Measurements from ENCODE around the gene PDLIM5. TPM values are rescaled to one million over a fixed set of nuclear protein-coding genes. Genes with fewer than 3 reads are reported as not detected.

Gene PDLIM5
- total and polyA plus RNA-seq, 7 experiments from 2014 or later: 14.4 to 61.7 (median 35.7) TPM

DNA sequence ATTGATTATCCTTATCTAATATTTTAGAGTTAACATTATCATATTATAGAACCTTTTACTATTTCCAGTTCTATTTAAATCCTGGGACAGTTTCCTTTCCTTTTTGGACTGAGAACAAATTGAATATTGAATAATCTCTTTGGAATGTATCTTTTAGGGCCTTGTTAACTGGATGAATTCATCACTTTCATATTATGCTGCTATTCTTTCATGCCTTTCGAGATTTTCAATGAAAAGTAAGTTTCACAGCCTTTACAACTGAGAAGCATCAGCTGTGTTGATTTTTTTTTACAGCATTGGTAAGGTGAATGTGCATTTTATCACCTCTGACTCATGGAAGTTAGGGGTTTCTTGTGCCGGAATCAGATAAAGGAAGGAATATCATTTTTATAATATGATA, 39.6 kb downstream of the PDLIM5 start:
- Mint-ChIP-seq H3K27me3 (no peaks in the 10 kb centered on the region), H3K27ac (no peak overlapping the region), H3K4me1 (peaks cover 0 to 3% (median 0%) of the 10 kb centered on the region in 7 donors), H3K9me3 (no peaks in the 10 kb centered on the region), H3K36me3 (peaks cover 0 to 22% (median 3%) of the 10 kb centered on the region in 5 donors), H3K4me3 (no peak overlapping the region)
- intact Hi-C loops (cut with micrococcal nuclease): no loop called here
- H3K4me3 ChIP-seq (ENCODE audit: low read length): no peak overlapping the region
- ChIA-PET POLR2A (no interaction called here), CTCF (no interaction called here)
- DNase-seq: no peak
- no peaks in the 10 kb centered on the region for H3K9me3 ChIP-seq (ENCODE audit: control insufficient read depth in 2 of 3, low read length in 3 of 3)
- ATAC-seq: no peak
- no peaks in the 10 kb centered on the region for H3K36me3 ChIP-seq (ENCODE audit: control insufficient read depth in 2 of 3, insufficient read depth in 3 of 3, low read length in 3 of 3)
- no peaks in the 10 kb centered on the region for H3K4me1 ChIP-seq (ENCODE audit: control insufficient read depth in 2 of 2, insufficient read depth in 2 of 2, low read length in 2 of 2)
- no peak overlapping the region for H3K27ac ChIP-seq (ENCODE audit: low read depth, low read length)
- H3K27me3 ChIP-seq (ENCODE audit: control insufficient read depth in 2 of 2, insufficient read depth in 2 of 2, low read length in 2 of 2): no peaks in the 10 kb centered on the region

DNA sequence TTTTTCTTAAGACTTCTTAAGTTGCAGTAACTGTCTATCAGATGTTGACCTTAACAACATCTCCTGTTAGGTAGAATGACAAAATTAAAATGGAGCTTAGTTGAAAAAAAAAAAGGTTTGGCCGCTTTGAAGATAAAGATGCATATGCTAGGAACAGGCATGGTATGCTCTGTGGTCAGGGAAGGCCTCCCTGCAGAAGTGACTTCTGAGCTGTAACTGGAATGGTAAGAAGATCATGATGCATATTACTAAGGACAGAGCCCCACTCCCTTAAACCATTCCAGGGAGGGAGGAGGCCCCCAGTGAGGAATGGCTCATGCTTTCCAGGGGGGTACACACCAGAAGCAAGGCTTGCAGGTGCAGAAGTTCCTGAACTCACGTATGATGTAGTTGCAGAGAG, 43.7 kb downstream of the PDLIM5 start:
- peaks cover 0 to 25% (median 9%) of the 10 kb centered on the region in 5 donors for H3K36me3 Mint-ChIP-seq
- Histone ChIP-seq H3K4me3 (ENCODE audit: low read length) (no peak overlapping the region), H3K27me3 (ENCODE audit: control insufficient read depth in 2 of 2, insufficient read depth in 2 of 2, low read length in 2 of 2) (no peaks in the 10 kb centered on the region), H3K36me3 (ENCODE audit: control insufficient read depth in 2 of 3, insufficient read depth in 3 of 3, low read length in 3 of 3) (no peaks in the 10 kb centered on the region), H3K4me1 (ENCODE audit: control insufficient read depth in 2 of 2, insufficient read depth in 2 of 2, low read length in 2 of 2) (no peaks in the 10 kb centered on the region), H3K9me3 (ENCODE audit: control insufficient read depth in 2 of 3, low read length in 3 of 3) (no peaks in the 10 kb centered on the region), H3K27ac (ENCODE audit: low read depth, low read length) (no peak overlapping the region)
- intact Hi-C loops (cut with micrococcal nuclease): no loop called here
- no peak for ATAC-seq
- no peaks in the 10 kb centered on the region for H3K9me3 Mint-ChIP-seq
- no peaks in the 10 kb centered on the region for H3K27me3 Mint-ChIP-seq
- H3K27ac Mint-ChIP-seq: no peak overlapping the region
- no peak for DNase-seq
- ChIA-PET CTCF (no interaction called here), POLR2A (no interaction called here)
- H3K4me3 Mint-ChIP-seq: no peak overlapping the region
- peaks cover 0 to 3% (median 0%) of the 10 kb centered on the region in 7 donors for H3K4me1 Mint-ChIP-seq

DNA sequence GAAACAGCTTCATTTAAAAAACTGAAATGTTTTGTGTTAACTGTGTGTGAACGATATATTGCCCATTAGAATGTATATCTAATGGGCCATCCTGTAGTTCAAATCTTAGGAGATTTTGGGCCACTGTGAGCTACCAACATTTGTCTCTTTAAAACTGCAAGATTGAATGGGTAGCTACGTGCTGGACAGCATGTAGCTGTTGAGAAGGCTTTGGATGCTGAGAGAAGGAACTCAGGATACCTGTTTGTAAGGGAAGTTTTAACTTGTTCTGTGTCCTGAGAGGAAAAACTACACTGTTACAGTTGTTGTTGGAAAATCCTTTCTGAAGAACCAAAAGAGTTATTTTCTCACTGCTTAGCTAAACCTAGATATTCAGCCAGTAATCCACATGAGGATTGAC, 45.9 kb downstream of the PDLIM5 start:
- Histone ChIP-seq H3K27ac (ENCODE audit: low read depth, low read length) (no peak overlapping the region), H3K27me3 (ENCODE audit: control insufficient read depth in 2 of 2, insufficient read depth in 2 of 2, low read length in 2 of 2) (no peaks in the 10 kb centered on the region), H3K4me1 (ENCODE audit: control insufficient read depth in 2 of 2, insufficient read depth in 2 of 2, low read length in 2 of 2) (no peaks in the 10 kb centered on the region), H3K36me3 (ENCODE audit: control insufficient read depth in 2 of 3, insufficient read depth in 3 of 3, low read length in 3 of 3) (no peaks in the 10 kb centered on the region), H3K4me3 (ENCODE audit: low read length) (no peak overlapping the region), H3K9me3 (ENCODE audit: control insufficient read depth in 2 of 3, low read length in 3 of 3) (no peaks in the 10 kb centered on the region)
- ChIA-PET POLR2A (no interaction called here), CTCF (no interaction called here)
- Mint-ChIP-seq H3K27ac (no peak overlapping the region), H3K27me3 (no peaks in the 10 kb centered on the region), H3K4me1 (peaks cover 0 to 6% (median 0%) of the 10 kb centered on the region in 7 donors), H3K36me3 (peaks cover 0 to 16% (median 5%) of the 10 kb centered on the region in 5 donors), H3K9me3 (no peaks in the 10 kb centered on the region), H3K4me3 (no peak overlapping the region)
- ATAC-seq (no peak), DNase-seq (no peak)
- intact Hi-C loops (cut with micrococcal nuclease): no loop called here

DNA sequence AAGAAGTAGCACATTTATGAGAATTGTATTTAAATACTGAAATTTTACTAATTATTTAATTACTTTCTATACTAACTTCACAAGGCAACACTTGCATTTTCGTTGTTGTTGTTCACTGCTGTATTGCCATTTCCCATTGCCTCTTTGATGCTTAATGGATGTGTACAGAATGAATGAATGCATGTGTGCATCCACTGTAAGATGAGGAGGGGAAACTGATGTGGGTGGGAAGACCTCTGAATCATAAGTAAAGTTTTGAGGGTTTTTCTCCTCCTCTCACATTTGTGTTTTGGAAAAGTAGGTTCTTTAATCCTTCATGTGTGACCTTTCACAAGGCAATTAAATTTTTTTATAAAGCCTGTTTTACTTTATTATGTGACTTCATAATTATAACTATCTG, 46.8 kb downstream of the PDLIM5 start:
- CTCF ChIA-PET: no interaction called here
- H3K36me3 ChIP-seq (ENCODE audit: control insufficient read depth in 2 of 3, insufficient read depth in 3 of 3, low read length in 3 of 3): no peaks in the 10 kb centered on the region
- no peaks in the 10 kb centered on the region for H3K4me1 ChIP-seq (ENCODE audit: control insufficient read depth in 2 of 2, insufficient read depth in 2 of 2, low read length in 2 of 2)
- no peaks in the 10 kb centered on the region for H3K27me3 ChIP-seq (ENCODE audit: control insufficient read depth in 2 of 2, insufficient read depth in 2 of 2, low read length in 2 of 2)
- no peak for ATAC-seq
- no peaks in the 10 kb centered on the region for H3K9me3 ChIP-seq (ENCODE audit: control insufficient read depth in 2 of 3, low read length in 3 of 3)
- intact Hi-C loops (cut with micrococcal nuclease): no loop called here
- H3K27me3 Mint-ChIP-seq: no peaks in the 10 kb centered on the region
- no peak overlapping the region for H3K27ac Mint-ChIP-seq
- POLR2A ChIA-PET: no interaction called here
- H3K9me3 Mint-ChIP-seq: no peaks in the 10 kb centered on the region
- H3K4me3 Mint-ChIP-seq: no peak overlapping the region
- DNase-seq: no peak
- H3K36me3 Mint-ChIP-seq: peaks cover 0 to 13% (median 4%) of the 10 kb centered on the region in 5 donors
- H3K27ac ChIP-seq (ENCODE audit: low read depth, low read length): no peak overlapping the region
- no peak overlapping the region for H3K4me3 ChIP-seq (ENCODE audit: low read length)
- peaks cover 0 to 6% (median 0%) of the 10 kb centered on the region in 7 donors for H3K4me1 Mint-ChIP-seq

DNA sequence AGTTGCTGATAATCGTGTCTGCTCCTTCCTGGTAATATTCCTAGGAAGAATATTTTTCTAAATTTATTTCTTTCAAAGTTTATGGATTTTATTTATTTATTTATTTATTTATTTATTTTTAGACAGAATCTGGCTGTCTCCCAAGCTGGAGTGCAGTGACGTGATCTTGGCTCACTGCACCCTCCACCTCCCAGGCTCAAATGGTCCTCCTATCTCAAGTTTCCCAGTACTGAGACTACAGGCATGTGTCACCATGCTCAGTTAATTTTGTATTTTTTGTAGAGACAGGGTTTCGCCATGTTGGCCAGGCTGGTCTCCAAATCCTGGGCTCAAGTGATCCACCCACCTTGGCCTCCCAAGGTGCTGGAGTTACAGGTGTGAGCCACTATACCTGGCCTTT, 48.9 kb downstream of the PDLIM5 start:
- Mint-ChIP-seq H3K4me1 (peaks cover 0 to 6% (median 0%) of the 10 kb centered on the region in 7 donors), H3K27me3 (no peaks in the 10 kb centered on the region), H3K36me3 (peaks cover 0 to 5% (median 4%) of the 10 kb centered on the region in 5 donors), H3K27ac (no peak overlapping the region), H3K9me3 (no peaks in the 10 kb centered on the region), H3K4me3 (no peak overlapping the region)
- CTCF ChIA-PET: no interaction called here
- no peaks in the 10 kb centered on the region for H3K4me1 ChIP-seq (ENCODE audit: control insufficient read depth in 2 of 2, insufficient read depth in 2 of 2, low read length in 2 of 2)
- no peak for DNase-seq
- H3K4me3 ChIP-seq (ENCODE audit: low read length): no peak overlapping the region
- no peak for ATAC-seq
- no peaks in the 10 kb centered on the region for H3K36me3 ChIP-seq (ENCODE audit: control insufficient read depth in 2 of 3, insufficient read depth in 3 of 3, low read length in 3 of 3)
- no peak overlapping the region for H3K27ac ChIP-seq (ENCODE audit: low read depth, low read length)
- no peaks in the 10 kb centered on the region for H3K27me3 ChIP-seq (ENCODE audit: control insufficient read depth in 2 of 2, insufficient read depth in 2 of 2, low read length in 2 of 2)
- no peaks in the 10 kb centered on the region for H3K9me3 ChIP-seq (ENCODE audit: control insufficient read depth in 2 of 3, low read length in 3 of 3)
- intact Hi-C loops (cut with micrococcal nuclease): no loop called here
- POLR2A ChIA-PET: no interaction called here

GRCh38 chr4:94504545-94504944, 52.8 kb downstream of the PDLIM5 start:
- H3K4me3 ChIP-seq (ENCODE audit: low read length): no peak overlapping the region
- ChIA-PET CTCF (no interaction called here), POLR2A (no interaction called here)
- peaks cover 0 to 13% (median 4%) of the 10 kb centered on the region in 7 donors for H3K4me1 Mint-ChIP-seq
- peaks cover 0 to 5% (median 3%) of the 10 kb centered on the region in 5 donors for H3K36me3 Mint-ChIP-seq
- H3K27ac ChIP-seq (ENCODE audit: low read depth, low read length): no peak overlapping the region
- DNase-seq: no peak
- no peaks in the 10 kb centered on the region for H3K9me3 ChIP-seq (ENCODE audit: control insufficient read depth in 2 of 3, low read length in 3 of 3)
- H3K4me3 Mint-ChIP-seq: no peak overlapping the region
- no peaks in the 10 kb centered on the region for H3K4me1 ChIP-seq (ENCODE audit: control insufficient read depth in 2 of 2, insufficient read depth in 2 of 2, low read length in 2 of 2)
- no peaks in the 10 kb centered on the region for H3K27me3 Mint-ChIP-seq
- intact Hi-C loops (cut with micrococcal nuclease): no loop called here
- no peak for ATAC-seq
- H3K27me3 ChIP-seq (ENCODE audit: control insufficient read depth in 2 of 2, insufficient read depth in 2 of 2, low read length in 2 of 2): no peaks in the 10 kb centered on the region
- H3K9me3 Mint-ChIP-seq: no peaks in the 10 kb centered on the region
- H3K36me3 ChIP-seq (ENCODE audit: control insufficient read depth in 2 of 3, insufficient read depth in 3 of 3, low read length in 3 of 3): no peaks in the 10 kb centered on the region
- H3K27ac Mint-ChIP-seq: no peak overlapping the region

- Mint-ChIP-seq H3K27me3 (no peaks in the 10 kb centered on the region), H3K4me3 (no peak overlapping the region), H3K4me1 (peaks cover 0 to 12% (median 4%) of the 10 kb centered on the region in 7 donors), H3K9me3 (no peaks in the 10 kb centered on the region), H3K27ac (no peak overlapping the region), H3K36me3 (peaks cover 0 to 13% (median 0%) of the 10 kb centered on the region in 5 donors)
- intact Hi-C loops (cut with micrococcal nuclease): no loop called here
- Histone ChIP-seq H3K27ac (ENCODE audit: low read depth, low read length) (no peak overlapping the region), H3K9me3 (ENCODE audit: control insufficient read depth in 2 of 3, low read length in 3 of 3) (no peaks in the 10 kb centered on the region), H3K4me3 (ENCODE audit: low read length) (no peak overlapping the region), H3K36me3 (ENCODE audit: control insufficient read depth in 2 of 3, insufficient read depth in 3 of 3, low read length in 3 of 3) (no peaks in the 10 kb centered on the region), H3K4me1 (ENCODE audit: control insufficient read depth in 2 of 2, insufficient read depth in 2 of 2, low read length in 2 of 2) (no peaks in the 10 kb centered on the region), H3K27me3 (ENCODE audit: control insufficient read depth in 2 of 2, insufficient read depth in 2 of 2, low read length in 2 of 2) (no peaks in the 10 kb centered on the region)
- CTCF ChIA-PET: no interaction called here
- ATAC-seq: no peak
- POLR2A ChIA-PET: no interaction called here
- no peak for DNase-seq
These were observed 55.1 kb downstream of the PDLIM5 start for GRCh38 chr4:94506822-94507221.
